GM21447 (cell line): Measurements from ENCODE around the gene PTGS1.
"Not testable (repeated sequence)": the region's sequence is repeated elsewhere in the genome, so short reads cannot be mapped to it uniquely, and the experiment has no call there.

Experiments
- ATAC-seq: cut with Tn5 transposase; IDR thresholded peaks from one replicate; pipeline ENCODE4 v1.9.1; 2021; ENCODE audit not compliant: unreplicated experiment

PTGS1 gene

GRCh38 chr9:122370869-122371755 is at the start of gene PTGS1:
Gene PTGS1, plus strand, starts transcription at chr9:122371024. Its CDS starts 61 bp downstream, at chr9:122371085.
- peak; percentile 64 for ATAC-seq

- ATAC-seq: no peak
Observed at GRCh38 chr9:122322553-122322952, 48.3 kb upstream of the PTGS1 start.

GRCh38 chr9:122324665-122325064 is 46.2 kb upstream of the PTGS1 start:
- not testable (repeated sequence) for ATAC-seq

- no peak for ATAC-seq
Observed at GRCh38 chr9:122325124-122325523, 45.7 kb upstream of the PTGS1 start.

- ATAC-seq: no peak
Observed at GRCh38 chr9:122327175-122327574, 43.6 kb upstream of the PTGS1 start.

GRCh38 chr9:122329597-122329996 is 41.2 kb upstream of the PTGS1 start:
- ATAC-seq: no peak

GRCh38 chr9:122330466-122330865 is 40.4 kb upstream of the PTGS1 start:
- not testable (repeated sequence) for ATAC-seq

- no peak for ATAC-seq
Observed at GRCh38 chr9:122331523-122331927, 39.3 kb upstream of the PTGS1 start.

- ATAC-seq: no peak
Observed at GRCh38 chr9:122332083-122332482, 38.7 kb upstream of the PTGS1 start.

- ATAC-seq: no peak
Observed at GRCh38 chr9:122332644-122333043, 38.2 kb upstream of the PTGS1 start.

- ATAC-seq: no peak
Observed at GRCh38 chr9:122333169-122333808, 37.5 kb upstream of the PTGS1 start.

- ATAC-seq: no peak
Observed at GRCh38 chr9:122334916-122335315, 35.9 kb upstream of the PTGS1 start.

- ATAC-seq: no peak
Observed at GRCh38 chr9:122336189-122336588, 34.6 kb upstream of the PTGS1 start.

- ATAC-seq: no peak
Observed at GRCh38 chr9:122336866-122337555, 33.8 kb upstream of the PTGS1 start.

GRCh38 chr9:122337556-122337929 is 33.3 kb upstream of the PTGS1 start:
- ATAC-seq: no peak

GRCh38 chr9:122338536-122338935 is 32.3 kb upstream of the PTGS1 start:
- no peak for ATAC-seq

GRCh38 chr9:122338994-122339393 is 31.8 kb upstream of the PTGS1 start:
- ATAC-seq: no peak

GRCh38 chr9:122339579-122339978 is 31.2 kb upstream of the PTGS1 start:
- no peak for ATAC-seq

GRCh38 chr9:122340161-122340560 is 30.7 kb upstream of the PTGS1 start:
- no peak for ATAC-seq

- no peak for ATAC-seq
Observed at GRCh38 chr9:122342323-122343050, 28.3 kb upstream of the PTGS1 start.
